HL-60 (cell line): Measurements from ENCODE around the gene OBP2A.

Source experiments
- POLR2AphosphoS5 ChIP-seq: IDR thresholded peaks from 2 replicates; pipeline ENCODE4 v1.6.1; 2012; ENCODE audit warnings: low read depth
- TF ChIP-seq, protein P1 (sequence below): IDR thresholded peaks from one replicate; pipeline ENCODE4 v1.5.1; 2011; ENCODE audit warnings: low read length, control low read depth, inconsistent platforms; ENCODE audit not compliant: insufficient read depth
- TF ChIP-seq, protein P2 (sequence below): IDR thresholded peaks from 2 replicates; pipeline ENCODE4 v1.6.1; 2012; ENCODE audit warnings: low read depth; ENCODE audit not compliant: insufficient replicate concordance

DNA sequence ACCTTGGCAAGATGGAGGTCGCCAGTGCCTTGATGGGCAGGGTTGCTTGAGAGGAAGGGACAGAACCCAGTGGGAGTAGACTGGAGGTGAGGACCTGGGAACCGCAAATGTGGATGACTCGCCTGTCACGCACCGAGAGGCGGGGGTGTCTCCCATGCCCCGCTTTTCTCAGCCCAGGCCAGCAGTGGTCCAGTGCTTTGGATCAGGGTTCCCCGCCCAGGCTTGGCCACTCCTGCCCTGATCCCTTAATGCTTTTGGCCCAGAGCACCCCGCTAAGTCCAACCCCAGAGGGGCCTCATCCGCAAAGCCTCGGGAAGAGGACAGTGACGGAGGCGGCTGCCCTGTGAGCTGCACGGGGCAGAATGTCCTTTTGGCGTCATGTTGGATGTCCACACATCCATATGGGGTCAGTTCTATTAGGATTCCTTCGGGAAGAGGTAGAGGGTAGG lies 43.0 kb upstream of the OBP2A start:
- TF ChIP-seq, protein P1, sequence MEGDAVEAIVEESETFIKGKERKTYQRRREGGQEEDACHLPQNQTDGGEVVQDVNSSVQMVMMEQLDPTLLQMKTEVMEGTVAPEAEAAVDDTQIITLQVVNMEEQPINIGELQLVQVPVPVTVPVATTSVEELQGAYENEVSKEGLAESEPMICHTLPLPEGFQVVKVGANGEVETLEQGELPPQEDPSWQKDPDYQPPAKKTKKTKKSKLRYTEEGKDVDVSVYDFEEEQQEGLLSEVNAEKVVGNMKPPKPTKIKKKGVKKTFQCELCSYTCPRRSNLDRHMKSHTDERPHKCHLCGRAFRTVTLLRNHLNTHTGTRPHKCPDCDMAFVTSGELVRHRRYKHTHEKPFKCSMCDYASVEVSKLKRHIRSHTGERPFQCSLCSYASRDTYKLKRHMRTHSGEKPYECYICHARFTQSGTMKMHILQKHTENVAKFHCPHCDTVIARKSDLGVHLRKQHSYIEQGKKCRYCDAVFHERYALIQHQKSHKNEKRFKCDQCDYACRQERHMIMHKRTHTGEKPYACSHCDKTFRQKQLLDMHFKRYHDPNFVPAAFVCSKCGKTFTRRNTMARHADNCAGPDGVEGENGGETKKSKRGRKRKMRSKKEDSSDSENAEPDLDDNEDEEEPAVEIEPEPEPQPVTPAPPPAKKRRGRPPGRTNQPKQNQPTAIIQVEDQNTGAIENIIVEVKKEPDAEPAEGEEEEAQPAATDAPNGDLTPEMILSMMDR = no peak
- TF ChIP-seq POLR2AphosphoS5 = no peak
- TF ChIP-seq, protein P2, sequence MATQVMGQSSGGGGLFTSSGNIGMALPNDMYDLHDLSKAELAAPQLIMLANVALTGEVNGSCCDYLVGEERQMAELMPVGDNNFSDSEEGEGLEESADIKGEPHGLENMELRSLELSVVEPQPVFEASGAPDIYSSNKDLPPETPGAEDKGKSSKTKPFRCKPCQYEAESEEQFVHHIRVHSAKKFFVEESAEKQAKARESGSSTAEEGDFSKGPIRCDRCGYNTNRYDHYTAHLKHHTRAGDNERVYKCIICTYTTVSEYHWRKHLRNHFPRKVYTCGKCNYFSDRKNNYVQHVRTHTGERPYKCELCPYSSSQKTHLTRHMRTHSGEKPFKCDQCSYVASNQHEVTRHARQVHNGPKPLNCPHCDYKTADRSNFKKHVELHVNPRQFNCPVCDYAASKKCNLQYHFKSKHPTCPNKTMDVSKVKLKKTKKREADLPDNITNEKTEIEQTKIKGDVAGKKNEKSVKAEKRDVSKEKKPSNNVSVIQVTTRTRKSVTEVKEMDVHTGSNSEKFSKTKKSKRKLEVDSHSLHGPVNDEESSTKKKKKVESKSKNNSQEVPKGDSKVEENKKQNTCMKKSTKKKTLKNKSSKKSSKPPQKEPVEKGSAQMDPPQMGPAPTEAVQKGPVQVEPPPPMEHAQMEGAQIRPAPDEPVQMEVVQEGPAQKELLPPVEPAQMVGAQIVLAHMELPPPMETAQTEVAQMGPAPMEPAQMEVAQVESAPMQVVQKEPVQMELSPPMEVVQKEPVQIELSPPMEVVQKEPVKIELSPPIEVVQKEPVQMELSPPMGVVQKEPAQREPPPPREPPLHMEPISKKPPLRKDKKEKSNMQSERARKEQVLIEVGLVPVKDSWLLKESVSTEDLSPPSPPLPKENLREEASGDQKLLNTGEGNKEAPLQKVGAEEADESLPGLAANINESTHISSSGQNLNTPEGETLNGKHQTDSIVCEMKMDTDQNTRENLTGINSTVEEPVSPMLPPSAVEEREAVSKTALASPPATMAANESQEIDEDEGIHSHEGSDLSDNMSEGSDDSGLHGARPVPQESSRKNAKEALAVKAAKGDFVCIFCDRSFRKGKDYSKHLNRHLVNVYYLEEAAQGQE = no peak
